DOHH2 (cell line): ENCODE measurements around the gene RAI1.

ENCODE experiments used
- CTCF ChIP-seq: fragments of 200-600 bp; sonication (generic); IDR thresholded peaks from one replicate; pipeline ENCODE4 v1.5.1; 2014; ENCODE audit warnings: antibody characterized with exemption, mild to moderate bottlenecking, low read depth, low read length; ENCODE audit not compliant: poor library complexity, severe bottlenecking
- EZH2phosphoT487 ChIP-seq: fragments of 200-600 bp; sonication (generic); IDR thresholded peaks from 2 replicates; pipeline ENCODE4 v1.6.1; 2017; ENCODE audit warnings: borderline replicate concordance, mild to moderate bottlenecking, antibody characterized with exemption, low read length, moderate library complexity, mixed read lengths

DNA sequence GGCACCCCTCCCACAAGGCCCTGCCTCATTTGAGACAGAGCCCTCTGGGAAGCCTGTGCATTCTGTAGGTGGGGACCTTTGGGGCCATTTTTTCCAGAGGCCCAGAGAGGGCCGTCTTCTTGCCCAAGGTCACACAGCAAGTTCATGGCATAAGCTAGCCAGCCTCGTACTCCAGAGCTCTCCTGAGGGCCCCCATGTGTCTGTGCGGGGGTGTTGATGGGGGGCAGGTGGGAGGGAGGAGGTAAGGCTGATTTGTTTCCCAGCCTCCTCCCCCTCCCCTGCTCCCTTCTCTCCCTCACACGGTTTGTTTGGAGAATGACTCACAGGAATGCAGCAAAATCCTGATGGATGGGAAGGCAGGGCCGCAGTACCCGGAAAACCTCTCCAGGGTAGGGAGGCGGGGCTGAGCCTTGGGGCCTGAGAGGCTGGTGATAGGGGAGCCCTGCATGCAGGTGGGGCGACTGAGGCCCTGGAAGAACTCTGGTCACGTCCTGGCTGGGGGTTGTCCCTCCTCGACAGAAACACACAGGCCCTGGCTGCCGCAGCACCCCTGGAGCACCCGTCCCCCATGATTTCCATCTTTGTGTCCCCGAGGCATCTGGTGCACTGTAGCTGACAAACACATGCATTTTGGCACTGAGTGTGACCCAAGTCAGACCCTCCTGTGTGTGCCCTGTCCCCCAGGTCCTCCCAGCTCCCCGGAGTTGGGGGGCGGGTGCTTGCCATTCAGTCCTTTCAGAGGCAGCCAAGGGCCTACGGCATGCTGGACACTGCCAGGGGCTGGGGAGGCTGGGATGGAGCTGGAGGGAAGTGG lies 29.7 kb downstream of the RAI1 start:
- no peak for TF ChIP-seq CTCF
- no peak for TF ChIP-seq EZH2phosphoT487
